DMS79 (cell line): Measurements from ENCODE around the gene CAMK2B.
"Not testable (repeated sequence)": the region's sequence is repeated elsewhere in the genome, so short reads cannot be mapped to it uniquely, and the experiment has no call there.

Source experiments
- DNase-seq: peaks from one replicate; lab custom pipeline; 2025; lab: John Stamatoyannopoulos, UW

CAMK2B gene

DNA sequence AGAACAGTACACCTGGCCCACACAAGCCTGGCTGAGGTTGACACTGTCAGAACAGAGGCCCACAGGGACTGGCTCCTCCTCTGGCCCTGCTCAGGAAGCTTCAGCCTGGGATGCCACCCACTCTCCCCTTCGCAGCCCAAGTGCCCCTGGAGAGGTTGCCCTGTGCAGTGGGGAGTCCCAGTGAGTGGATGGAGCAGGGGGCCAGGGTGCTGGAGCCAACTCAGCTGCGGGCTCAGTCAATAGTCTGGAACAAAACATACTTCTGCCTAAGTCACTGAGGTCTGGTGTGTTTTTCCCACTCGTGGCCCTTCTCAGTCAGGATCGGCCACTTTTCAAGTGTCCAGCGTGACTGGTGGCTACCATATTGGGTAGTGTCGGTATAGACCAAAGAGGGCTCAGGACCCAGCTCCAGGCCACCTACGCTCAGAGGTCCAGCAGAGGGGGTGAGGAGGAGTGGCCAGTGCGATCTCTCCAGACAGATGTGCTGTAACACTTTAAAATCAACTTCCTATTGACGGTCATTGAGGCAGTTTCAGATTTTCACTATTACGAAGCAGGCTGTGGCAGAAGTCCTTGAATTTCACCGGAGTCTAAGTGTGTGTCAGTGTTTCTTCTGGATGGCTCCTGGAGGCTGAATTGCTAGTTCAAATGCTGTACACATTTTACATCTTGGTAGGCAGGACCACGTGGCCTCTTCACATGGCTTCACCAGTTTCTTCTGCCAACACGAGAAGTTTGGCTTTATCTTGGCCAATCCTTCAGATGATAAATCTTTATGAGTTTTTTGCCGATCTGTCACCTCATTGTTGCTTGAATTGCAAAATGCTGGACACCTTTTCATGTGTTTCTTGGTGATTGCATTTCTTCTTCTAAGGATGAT is 135.2 kb downstream of the CAMK2B start:
- no peak for DNase-seq

DNA sequence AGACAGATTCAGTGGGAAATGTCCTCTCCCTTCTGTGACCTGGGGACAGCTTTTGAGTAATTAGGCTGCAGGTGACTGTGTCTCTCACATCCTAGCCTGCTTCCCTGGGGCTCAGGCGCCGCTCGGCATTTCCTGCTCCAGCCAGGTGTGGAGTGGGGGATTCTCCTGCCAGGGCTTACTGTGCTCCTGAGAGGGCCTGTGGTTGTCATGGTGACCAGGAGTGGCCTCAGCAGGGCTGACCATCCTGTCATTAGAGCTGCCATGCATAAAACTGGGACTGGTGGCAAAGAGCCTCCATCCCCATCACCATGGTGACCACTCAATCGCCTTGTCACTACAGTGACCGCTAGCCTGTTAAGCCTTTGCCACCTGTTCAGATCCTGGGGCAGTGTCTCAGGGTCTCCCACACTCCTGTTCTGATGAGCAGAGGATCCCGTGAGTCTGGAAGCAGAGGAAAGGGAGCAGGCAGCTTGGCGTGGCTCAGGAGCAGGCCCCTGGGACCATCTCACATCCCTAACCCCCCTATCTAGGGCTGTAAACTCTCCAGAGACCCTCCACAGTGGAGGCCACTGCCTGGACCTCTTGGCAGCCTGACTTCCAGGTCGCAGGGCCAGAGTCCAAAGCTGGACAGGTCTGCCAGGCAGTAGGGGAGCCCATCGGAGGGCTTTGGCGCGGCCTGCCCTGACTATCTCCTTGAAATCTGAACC is 136.0 kb downstream of the CAMK2B start, which contains the start of gene GCK:
Gene GCK (minus strand): TSS at position 154 of the 707 bp plus-strand sequence. CDS start 486 bp downstream, outside the sequence.
- peak; percentile 95 for DNase-seq

DNA sequence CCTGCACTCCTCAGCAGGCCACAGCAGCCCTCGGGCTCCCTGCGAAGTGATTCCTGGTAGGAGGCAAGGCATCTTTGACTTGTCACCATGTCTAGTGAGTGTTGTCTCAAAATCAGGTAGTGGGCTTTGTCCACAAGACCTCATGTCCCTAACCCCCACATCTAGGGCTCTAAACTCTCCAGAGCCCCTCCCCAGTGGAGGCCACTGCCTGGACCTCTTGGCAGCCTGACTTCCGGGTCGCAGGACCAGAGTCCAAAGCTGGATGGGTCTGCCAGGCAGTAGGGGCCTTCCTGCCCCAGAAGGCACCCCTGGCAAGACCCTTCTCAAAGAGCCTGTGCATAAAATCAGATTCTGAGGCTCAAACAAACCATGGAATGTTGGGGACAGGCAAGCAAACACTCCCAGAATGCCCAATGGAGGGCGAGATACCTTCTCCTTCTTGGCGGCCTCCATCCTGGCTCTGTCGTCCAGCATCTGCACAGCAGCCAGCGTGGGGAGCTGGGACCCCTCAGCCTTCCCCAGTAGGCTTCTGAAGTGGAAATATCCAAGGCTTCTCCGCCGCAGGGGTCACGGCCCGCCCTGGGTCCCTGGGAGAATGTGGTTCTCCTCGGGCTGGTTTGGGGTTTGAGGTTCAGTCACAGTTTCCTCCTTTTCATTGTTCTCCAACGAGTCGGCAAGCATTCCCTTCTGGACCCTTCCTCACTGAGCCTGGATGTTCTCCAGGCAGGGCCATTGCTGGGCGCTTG is 136.7 kb downstream of the CAMK2B start:
- no peak for DNase-seq

DNA sequence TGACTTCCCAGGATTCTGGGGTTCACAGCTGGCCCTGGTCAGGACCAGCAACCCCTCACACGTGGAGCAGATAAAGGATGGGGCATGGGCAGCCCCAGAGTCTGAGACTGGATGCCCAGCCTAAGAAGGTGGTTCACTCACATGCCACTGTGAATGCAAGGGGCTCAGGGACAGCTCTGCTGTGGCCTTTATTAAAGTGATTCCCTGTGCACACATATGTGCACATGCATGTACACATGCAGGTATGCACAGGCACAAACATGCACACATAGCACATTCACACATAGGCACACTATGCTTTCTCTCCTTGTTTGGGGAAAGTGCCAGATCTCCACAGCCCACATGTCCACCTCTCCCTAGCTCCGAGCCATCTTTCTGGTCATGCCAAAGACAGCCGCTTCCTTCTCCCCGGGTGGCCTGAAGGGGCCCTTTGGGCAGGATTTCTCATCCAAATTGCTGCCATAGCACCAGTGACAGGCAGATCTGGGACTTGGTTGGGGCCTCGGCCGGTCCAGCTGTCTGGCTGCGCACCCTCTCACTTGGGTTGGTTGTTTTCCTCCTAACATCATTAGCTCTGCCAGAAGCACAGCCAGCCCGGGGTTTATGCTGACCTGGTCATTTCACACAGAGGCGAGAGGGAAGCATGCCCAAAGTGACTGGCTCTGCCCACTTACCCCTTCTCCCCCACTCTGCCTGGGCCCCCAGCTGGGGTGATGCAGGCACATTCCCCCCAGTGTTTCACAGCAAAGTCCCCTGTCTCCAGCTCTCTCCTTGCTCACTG is 137.6 kb downstream of the CAMK2B start:
- no peak for DNase-seq

DNA sequence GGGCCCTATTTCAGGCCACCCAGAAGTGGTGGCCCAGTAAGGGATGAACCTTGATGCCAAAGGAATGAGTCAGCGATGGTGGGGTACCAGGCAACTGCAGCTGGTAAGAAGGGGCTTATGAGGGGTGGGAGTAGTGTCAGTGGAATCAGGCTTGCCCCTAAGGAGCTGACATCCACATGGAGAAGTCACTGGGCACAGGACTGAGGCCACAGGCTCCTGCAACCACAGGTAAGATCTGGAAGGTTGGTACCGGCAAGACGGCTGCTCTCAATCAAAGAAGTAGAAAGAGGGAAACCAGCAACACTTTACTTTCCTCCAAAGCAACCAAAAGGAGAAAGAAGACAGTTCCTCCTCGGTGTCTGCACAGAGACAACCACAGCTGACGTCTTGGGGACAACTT is 138.7 kb downstream of the CAMK2B start:
- no peak for DNase-seq

DNA sequence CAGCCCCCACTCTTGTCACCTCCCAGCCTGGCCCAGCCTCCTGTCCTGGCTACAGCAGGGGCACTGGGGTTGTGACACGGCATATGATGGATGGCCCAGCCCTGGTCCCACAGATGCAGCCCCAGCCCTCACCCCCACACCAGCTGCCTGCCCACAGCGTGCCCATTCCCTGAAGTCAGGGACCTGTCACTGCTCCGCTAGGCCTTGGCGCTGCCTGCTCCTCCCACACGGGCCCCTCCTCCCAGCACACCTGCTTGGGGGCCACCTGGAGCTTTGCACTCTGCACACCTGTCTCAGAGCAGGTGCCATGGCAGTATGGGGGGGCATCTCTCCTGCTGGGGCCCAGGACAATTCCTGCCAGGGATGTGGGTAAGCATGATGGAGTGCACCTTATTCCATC is 139.7 kb downstream of the CAMK2B start:
- no peak for DNase-seq

DNA sequence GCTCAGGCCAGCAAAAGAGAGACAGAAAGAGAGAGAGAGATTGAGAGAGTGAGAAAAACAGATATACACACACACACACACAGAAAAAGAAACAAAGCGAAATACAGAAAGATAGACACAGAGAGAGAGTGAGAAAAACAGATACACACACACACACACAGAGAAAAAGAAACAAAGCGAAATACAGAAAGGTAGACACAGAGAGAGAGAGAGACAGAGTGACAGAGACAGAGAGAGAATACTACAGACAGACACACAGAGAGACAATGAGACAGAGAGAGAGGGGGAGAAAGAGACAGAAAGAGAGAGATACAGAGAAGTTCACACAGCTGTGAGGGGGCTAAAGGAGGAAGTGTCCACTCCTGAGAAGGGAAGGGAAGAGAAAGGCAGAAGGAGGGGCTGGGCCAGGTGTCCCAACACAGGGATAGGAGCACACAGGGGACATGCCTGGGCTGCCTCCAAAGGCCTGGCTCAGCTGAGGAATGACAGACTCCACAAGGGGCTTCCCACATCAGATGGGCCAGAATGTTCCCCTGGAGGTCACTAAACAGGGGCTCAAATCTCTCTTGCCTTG is 140.4 kb downstream of the CAMK2B start:
- DNase-seq = no peak

DNA sequence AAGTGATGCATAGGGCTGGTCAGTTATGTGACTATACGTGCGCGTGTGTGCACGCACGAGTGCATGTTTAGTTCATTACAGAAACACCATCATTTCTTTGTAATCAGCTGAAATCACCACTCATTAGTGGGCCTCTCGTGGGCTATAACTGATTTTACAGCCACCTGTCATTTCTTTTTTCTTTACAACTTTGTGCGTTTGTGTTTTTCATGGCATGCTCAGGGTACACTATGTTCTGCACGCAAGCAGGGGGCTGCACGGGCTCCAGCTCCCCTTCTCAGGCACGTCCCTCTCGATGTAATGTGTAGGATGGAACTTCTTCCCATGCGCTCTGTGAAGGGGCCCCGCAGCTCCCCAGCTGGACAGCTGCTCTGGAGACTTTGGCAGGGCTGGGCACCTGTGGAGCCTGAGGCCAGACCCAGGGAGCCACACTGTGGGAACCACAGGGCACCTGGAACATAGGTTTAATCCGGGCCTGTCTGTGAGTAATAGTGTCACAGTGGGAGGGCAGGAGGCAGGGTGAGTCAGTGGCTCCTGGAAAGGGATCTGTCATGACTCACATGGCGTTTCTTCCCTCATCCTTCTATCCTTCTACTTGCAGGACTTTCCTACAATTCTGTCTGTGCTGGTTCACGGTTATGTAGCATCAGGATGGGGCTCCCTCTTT is 141.1 kb downstream of the CAMK2B start:
- no peak for DNase-seq

DNA sequence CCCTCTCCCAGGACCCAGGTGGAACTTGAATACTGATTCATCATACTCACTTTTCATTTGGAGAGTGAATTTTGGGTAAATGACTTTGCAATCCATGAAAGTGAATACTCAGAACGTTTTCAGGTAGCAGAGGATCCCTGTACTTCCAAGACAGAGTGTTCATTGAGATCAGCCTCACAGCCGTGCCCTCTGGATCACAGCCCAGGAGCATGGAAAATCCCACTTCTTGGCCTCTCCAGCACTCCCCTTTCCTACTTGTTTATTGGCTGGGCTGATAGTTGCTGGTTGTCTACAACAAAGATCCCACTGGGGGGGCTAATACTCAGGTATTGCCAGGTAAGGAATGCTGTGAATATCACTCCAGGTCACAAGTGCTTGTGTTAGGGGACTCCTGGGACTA is 142.0 kb downstream of the CAMK2B start:
- no peak for DNase-seq

DNA sequence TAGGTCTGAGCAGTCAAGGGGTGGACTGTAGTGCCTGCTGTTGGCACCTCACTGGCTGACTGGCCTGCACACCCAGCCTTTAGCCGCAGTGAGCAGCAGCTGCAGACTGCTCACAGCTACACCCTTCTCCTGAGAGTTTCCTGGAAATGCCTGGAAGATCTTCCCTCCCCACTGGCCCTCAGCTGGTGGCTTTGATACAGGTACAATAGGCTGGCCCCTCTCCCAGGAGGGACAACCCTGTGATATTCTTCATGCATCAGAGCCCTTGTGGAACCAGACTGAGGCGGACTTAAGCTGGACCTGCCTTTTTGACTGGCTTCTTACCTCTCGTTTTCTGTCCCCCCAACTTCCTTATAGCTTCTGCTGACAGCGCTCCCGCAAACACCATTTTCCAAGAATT is 142.6 kb downstream of the CAMK2B start:
- no peak for DNase-seq

DNA sequence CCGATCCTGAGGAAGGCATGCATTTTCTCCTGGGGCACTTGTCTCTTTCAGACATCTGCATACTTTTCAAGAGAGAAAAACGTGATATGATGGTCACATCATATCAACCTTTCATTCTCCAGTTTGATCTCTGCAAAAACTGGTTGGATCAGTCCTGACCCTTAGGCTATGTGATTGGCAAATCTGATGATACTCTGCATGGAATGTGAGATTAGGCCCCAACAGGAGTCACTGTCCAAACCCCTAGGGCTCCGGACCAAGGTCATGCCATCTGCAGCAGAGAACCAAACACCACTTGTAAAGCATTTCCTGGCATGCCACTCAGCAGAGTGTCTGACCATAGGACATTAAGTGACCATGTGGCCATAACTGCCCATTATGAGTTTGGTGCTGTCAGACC is 144.8 kb downstream of the CAMK2B start:
- DNase-seq = no peak

DNA sequence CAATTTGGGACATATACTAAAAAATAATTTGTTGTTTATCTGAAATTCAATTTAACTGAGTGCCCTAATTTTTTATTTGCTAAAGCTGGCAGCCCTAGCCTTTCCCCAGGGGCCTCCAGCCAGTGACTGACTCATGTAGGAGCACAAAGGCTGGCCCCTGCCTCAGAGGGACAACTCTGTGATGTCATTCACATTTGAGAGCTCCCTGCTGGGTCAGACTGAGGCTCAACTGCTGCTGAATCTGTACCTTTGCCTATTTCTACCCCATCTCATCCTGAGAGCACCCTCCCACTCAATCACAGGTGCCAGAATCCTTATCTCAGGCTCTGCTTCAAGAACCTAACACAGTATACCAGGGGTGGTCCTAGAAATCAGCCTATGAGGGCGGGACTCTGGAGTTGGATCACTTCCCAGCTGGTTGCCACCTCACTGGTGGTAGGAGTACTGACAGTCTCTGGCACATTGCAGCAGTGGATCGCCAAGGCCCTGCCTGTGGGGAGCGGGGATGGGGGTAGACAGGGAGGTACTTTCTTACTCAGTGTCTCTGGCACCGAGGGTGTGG is 147.7 kb downstream of the CAMK2B start:
- no peak for DNase-seq

DNA sequence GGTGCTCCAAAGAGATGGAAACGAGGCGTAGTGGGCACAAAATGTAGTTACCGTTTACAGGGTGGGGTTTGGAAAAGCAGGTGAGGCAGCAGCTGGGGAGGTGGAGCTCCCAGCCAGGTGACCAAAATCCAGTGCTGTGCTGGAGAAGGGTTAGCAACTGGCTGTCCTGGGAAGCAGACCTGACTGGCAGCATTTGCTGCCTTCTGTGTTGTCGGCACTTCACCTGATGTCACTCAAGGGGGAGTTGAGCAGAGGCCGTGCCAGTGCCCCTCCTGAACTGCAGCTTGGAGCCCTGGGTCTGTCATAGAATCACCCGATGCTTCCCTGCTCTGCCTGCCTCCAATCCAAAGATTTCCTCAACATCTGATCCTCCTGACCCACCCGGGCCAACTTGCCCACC is 148.9 kb downstream of the CAMK2B start:
- DNase-seq = no peak

DNA sequence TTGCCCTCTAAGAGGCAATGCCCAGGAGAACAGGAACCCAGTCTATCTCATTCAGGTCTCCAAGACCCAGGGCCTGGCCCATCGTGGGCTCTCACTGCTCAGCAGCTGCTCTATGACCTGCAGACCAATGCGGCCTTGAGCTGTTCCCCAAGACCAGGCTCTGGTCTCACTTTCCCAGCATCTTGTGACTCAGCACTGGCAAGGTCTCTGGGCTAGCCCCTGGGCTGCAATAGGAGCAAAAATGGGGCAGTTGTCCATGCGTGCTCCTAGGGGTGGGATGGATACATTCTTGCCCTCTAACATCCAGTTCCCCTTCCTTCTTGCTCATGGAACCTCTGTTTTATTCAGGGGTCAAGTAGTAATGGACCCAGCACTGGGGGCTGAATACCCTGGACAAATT is 149.7 kb downstream of the CAMK2B start:
- no peak for DNase-seq

DNA sequence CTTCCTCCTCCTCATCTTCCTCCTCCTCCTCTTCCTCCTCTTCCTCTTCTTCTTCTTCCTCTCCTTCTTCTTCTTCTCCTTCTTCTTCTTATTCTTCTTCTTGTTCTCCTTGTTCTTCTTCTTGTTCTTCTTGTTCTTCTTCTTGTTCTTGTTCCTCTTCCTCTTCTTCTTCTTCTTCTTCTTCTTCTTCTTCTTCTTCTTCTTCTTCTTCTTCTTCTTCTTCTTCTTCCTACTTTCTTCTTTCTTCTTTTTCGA is 150.8 kb downstream of the CAMK2B start:
- DNase-seq = not testable (repeated sequence)

DNA sequence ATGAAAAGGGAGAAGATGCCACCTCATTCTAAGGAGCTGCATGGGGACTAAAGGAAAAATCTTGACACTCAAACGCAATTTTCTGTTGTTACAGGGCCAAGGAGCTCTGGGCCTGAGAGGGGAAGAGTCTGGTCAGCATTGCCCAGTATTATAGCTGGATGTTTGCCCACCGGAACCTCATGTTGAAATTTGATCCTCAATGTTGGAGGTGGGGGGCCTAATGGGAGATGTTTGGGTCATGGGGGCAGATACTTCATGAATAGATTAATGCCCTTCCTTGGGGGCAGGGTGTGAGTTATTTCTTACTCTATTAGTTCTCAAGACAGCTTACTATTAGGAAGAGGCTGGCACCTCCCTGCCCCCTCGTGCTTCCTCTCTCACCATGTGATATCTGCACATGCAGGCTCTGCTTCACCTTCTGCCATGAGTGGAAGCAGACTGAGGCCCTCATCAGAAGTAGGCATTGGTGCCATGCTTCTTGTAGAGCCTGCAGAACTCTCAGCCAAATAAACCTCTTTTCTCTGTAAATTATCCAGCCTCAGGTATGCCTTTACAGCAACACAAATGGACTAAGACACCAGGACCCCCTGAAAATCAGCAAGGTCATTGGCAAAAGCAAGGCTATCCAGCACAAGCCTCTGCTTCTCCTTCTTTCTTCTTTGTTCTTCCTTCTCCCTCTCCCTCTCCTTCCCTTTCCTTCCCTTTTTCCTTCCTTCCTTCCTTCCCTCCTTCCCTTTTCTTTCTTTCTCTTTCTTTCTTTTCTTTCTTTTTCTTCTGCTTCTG is 151.3 kb downstream of the CAMK2B start:
- DNase-seq = no peak

DNA sequence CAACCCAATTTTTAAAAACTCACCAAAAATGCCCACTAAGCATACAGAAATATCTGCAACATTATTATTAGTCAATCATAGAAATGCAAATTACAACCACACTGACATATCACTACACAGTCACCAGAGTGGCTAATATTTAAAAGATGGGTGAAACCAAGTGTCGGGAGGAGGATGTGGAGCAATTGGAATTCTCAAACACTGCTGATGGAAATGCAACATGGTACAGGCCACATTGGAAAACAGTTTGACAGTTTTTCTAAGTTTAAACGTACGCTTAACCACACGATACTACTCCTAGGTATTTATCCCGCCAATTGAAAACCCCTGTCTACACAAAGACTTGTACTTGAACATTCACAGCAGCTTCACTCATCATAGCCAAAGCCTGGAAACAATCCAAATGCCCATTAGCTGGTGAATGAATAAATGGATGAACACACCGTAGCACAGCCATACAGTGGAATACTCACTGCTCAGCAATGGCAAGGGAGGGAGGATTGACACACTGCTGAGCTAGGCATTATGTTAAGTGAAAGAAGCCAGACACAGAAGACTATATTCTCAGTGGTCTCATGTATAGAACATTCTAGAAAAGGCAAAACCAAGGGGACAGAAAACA is 152.5 kb downstream of the CAMK2B start:
- DNase-seq = peak; percentile 99

DNA sequence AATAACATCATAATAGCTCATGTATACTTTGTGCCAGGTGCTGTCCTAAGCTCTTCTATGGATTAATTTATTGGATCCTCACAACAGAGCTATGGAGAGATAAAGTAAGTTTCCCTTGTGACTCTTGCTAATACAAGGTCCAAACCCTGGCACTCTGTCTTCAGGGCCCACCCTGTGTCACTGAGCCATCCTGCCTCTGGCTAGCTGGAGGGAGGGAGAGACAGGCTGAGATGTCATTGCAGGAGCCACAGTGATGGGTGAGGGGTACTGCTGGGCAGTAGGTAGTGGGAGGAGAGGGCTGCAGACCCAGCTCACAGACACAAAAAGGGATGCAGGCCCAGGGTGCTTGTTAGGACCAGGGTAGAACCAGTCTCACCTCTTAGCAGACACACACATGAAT is 153.0 kb downstream of the CAMK2B start:
- no peak for DNase-seq

DNA sequence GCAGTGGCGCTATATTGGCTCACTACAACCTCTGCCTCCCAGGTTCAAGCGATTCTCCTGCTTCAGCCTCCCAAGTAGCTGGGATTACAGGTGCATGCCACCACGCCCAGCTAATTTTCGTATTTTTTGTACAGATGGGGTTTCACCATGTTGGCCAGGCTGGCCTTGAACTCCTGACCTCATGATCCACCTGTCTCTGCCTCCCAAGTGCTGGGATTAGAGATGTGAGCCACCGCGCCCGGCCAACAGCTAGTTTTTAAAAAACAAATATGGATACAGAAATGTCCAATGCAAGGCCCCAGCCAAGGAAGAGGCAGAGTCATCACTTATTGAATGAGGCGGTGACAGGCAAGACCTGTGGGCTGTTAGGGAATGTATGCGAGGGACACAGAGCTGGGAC is 153.5 kb downstream of the CAMK2B start:
- DNase-seq = not testable (repeated sequence)

DNA sequence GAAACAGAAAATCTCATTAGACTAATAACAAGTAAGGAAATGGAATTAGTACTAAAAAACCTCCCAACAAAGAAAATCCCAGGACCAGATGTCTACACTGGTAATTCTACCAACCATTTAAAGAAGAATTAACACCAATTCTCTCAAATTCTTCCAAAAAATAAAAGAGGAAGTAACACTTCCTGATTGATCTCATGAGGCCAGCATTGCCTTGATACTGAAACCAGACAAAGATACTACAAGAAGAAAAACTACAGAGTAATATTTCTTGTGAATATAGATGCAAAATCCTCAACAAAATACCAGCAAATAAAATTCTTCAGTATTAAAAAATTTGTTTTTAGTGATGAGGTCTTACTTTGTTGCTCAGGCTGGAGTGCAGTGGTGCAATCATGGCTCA is 157.5 kb downstream of the CAMK2B start:
- no peak for DNase-seq
